ENCODE data around the gene CTLA4.

CTLA4 gene

DNA sequence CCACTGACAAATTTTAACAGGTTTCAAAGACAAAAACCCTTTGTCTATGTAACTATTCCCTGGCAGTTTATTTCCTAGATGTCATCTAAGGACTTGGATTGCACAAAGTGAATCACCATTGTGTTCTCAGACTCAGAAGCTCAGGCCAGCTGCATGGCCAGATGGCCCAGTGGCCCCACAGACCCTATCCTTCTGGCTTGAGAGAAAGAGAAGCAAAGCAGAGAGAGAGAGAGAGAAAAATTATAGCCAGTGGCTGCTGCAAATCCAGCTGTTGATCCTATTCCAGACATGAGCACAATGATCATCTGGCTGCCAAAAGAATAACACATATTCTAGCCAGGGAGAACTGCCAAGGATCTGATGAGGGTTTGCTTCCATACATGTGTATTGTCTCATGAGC lies 25.8 kb downstream of the CTLA4 start:
- no peak for DNase-seq

- DNase-seq = no peak
Observed at GRCh38 chr2:203893840-203894239, 26.3 kb downstream of the CTLA4 start.

DNA sequence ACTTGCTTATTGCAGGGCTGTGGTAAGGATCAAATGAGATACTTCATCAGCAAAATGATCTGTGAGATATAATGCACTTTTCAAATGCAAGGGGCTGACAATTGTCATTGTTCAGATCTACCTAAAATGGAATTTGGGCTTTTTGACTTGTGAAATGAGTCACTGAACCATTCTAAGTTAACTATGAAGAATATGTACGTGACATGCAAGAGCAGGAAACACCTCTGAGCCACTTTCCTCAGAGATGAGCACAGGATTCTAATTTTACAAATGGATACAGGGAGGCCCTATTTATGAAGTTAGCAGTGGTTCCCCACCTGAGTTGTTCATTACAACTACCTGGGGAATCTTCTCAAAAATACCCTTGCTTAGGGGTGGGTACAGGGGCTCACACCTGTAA lies 26.7 kb downstream of the CTLA4 start:
- no peak for DNase-seq

DNA sequence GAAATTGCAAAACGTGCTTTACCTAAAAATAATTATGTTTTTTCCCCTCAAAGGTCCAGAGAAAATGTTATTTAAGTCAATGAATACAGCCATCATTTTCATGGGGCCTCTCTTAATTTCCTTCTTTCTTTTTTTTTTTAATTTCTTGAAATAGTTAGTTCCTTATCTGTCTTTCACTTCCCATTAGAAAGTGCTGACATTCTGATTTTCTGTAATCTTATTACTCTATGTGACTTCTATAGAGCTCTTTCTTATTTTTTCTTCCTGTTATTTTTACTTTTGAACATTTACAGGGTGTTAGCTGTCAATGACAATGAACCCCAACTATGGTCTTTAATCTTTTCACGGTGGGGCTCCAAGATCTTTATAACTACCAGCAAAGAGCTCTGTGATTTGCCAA lies 30.0 kb downstream of the CTLA4 start:
- no peak for DNase-seq

DNA sequence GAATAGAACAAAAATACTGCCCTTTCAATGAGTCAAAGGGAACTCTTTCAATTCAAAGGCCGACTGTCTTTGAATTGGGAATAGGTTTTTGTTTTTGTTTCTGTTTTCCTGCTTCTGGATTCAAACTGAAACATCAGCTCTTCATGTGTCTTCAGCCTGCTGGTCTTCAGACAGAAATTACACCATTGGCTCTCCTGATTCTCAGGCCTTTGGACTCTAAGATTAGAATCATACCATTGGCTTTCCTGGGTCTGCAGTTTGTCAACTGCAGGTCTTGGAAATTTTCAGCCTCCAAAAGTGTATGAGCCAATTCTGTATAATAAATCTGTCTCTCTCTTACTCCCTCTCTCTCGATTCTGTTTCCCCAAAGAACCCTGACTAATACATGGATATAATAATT lies 31.1 kb downstream of the CTLA4 start:
- DNase-seq = no peak

- no peak for DNase-seq
Observed at GRCh38 chr2:203900253-203900652, 32.7 kb downstream of the CTLA4 start.

DNA sequence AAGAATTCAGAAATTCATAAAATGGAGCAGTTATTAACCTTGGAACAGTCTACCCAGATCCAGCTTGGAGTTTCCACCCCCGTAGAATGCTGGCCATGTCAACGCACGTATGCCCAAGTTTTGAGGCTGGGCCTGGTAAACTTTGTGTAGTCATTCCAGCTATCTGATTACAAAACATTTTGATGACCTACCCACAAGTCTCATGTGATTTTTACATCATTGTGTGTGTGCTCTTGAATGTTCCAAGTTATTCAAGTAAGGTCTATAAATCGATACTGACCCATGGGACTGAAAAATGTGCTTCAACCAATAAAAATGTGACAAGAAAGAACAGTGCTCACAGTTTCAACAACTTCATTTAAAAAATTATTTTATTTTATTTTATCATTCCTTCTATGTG lies 36.5 kb downstream of the CTLA4 start:
- DNase-seq = no peak

DNA sequence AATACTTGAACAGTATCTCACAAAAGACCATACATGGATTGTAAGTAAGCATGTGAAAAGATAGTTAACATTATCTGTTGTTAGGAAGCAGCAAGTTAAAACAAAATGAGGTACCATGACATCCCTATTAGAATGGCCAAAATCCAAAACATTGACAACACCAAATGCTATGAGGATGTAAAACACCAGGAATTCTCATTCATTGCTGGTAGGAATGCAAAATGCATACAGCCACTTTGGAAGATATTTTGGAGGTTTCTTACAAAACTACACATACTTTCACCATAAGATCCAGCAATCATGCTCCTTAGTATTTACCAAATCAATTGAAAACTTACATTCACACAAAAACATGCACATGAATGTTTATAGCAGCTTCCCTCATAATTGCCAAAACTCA lies 38.1 kb downstream of the CTLA4 start:
- DNase-seq = no peak

DNA sequence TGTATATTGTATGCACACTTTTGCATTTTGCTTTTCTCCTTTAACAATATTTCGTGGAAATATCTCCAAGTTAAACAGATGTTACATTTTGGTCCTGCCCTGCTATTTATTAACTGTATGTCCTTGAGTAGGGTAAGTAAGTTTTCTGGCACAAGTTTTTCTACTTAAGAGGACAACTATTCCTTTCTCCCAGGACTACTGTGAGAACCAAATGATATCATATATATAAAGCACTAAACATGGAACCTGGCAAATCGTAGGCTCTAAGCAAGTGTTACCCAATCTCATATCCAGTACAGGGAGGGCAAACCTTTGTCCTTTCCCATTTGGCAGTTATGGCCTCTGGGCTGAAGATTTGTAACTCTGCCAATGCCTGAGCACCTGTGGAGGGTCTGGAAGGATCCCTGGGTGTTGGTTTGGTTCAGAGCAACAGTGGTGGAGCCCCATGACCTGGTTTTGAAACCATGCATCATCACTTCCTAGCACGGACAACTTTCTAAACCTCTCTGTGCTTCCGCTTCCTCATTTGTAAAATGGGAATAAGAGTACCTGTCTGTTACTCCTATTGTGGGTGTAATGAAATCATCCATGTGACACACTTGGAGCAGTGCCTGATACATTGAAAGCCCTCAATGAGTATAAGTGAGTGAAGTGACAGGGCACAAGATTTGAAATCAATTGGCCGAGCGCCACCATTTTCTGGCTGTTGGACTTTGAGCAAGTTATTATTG lies 40.7 kb downstream of the CTLA4 start:
- DNase-seq = no peak

- DNase-seq = no peak
Observed at GRCh38 chr2:203908797-203909185, 41.2 kb downstream of the CTLA4 start.

DNA sequence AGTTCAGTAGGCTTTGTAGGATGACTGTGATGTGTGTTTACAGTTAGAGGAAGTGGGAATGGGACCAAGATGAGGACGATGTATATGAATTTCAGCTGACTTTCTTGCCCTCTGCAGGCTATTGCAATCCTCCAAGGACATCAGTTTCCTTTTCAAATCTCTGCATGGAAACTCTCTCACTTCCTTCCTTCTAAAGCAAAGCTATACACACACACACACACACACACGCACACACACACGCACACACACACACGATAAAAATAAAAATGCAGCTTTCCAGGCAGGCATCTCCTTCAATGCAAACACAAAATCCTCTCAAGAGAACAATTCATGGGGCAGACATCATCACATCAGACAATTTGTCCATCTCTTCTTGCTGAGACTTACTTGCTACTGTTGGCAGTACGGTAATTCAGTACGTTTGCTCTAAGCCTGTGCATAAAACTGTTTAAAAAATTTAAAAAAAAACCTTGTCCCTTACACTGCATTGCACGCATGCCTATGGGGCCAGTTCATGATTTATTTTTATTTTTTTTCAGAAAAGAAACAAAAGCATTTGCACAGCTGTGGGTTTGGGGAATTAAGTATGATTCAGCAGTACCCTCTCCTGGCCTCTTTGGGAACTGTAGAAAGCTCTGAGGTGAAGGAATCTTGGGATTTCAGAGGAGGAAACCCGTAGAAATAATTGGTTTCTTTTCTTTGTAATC lies 41.8 kb downstream of the CTLA4 start:
- DNase-seq = peak; percentile 36

GRCh38 chr2:203909974-203910373 lies 42.4 kb downstream of the CTLA4 start:
- no peak for DNase-seq

DNA sequence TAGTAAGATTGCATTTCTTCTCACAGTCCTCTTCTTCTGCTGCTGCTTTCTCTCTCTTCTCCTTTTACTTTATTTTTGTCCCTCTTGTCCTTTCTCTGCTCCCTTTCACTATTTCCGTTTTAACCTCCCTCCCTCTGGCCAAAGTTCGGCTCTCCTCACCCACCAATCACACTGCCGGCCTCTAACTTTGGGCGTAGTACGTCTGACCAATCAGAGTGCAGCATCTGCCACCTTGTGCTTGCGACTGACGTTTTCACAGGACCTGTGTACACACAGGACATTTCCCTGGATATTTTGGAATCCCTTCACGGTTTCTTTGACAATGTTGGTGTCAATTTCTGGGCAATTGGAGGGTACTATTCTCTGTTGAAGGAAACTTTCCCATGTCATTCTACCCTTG lies 46.4 kb downstream of the CTLA4 start:
- DNase-seq = no peak

- DNase-seq = no peak
Observed at GRCh38 chr2:203914546-203915182, 47.1 kb downstream of the CTLA4 start.

DNA sequence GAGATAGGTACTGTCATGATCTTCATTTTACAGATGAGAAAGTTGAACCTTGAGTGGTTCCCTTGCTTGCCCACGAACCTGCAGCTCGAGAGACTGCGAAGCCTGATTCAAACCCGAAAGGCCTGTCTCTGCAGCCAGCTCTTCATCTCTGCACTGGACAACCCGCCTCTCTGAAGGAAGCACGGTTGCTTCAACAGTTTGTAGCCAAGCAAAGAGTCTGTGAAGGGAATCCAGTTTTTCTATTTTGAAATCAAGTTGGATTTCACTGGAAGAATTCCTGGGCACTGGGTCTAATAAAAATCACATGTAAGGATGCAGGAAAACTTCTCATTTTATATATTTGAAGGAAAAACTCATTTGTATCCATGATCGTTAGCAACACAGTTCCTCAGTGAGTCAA lies 47.7 kb downstream of the CTLA4 start:
- DNase-seq = no peak

GRCh38 chr2:203916756-203917155 lies 49.2 kb downstream of the CTLA4 start:
- DNase-seq = no peak

DNA sequence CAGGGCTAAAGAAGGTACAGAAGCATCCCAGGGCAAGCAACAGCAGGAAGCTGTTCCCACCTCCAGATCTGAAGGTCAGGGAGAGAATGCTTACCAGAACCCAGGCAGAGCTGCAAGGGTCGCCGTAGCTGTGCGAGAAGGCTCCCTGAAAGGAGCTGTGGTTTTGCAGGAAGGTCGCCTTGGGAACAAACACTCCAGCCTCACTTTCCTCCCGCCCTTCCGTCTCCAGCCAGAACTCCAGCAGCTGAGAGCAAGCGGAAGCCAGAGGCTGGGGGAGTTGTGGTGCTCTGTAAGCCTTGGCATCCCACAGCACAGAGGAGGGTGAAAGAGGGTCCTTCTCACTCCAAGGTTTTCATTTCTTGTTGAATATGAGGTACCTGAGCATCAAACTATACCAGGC lies 50.7 kb downstream of the CTLA4 start:
- DNase-seq = no peak

DNA sequence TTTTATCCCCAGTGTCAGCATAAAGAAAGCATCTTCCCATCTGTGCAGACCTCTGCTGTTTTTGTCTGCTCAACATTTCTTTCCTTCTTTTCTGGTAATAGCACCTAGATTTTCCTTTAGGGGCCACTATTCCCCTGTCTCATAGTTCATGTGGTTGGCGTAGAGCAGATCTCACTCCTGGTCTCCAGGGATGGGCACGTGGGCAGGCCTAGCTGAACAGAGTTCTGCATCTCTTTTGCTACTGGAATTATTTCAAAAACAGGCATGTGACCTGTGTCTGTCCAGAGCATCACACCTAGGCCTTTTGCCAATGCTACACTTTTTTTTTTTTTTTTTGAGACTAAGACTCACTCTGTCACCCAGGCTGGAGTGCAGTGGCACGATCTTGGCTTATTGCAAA lies 51.3 kb downstream of the CTLA4 start:
- DNase-seq = no peak
